GM12891 (cell line): ENCODE results near the gene ITGA8.

Experiments
- PAX5 ChIP-seq: IDR thresholded peaks from 2 replicates; pipeline ENCODE4 v1.6.1; 2011; ENCODE audit warnings: low read length, moderate library complexity, mild to moderate bottlenecking; ENCODE audit not compliant: insufficient read depth, severe bottlenecking
- POLR2A ChIP-seq: IDR thresholded peaks from 2 replicates; pipeline ENCODE4 v1.6.1; 2011; ENCODE audit warnings: low read depth, low read length, control low read depth
- POLR2AphosphoS5 ChIP-seq: IDR thresholded peaks from 2 replicates; pipeline ENCODE4 v1.6.1; 2011; ENCODE audit warnings: low read depth, low read length, control low read depth
- POU2F2 ChIP-seq: IDR thresholded peaks from 2 replicates; pipeline ENCODE4 v1.6.1; 2011; ENCODE audit warnings: low read depth, mild to moderate bottlenecking, control low read depth, low read length, moderate library complexity
- SPI1 ChIP-seq: IDR thresholded peaks from 2 replicates; pipeline ENCODE4 v1.6.1; 2011; ENCODE audit warnings: low read depth, low read length, control low read depth
- TAF1 ChIP-seq: IDR thresholded peaks from 2 replicates; pipeline ENCODE4 v1.6.1; 2011; ENCODE audit warnings: low read depth, low read length, control low read depth

GRCh38 chr10:15541376-15541775, 178.3 kb downstream of the ITGA8 start:
- TF ChIP-seq POLR2AphosphoS5 (no peak), POLR2A (no peak), POU2F2 (no peak), TAF1 (no peak), PAX5 (no peak), SPI1 (no peak)
